ENCODE results near the gene BCL2. TPM values are rescaled to one million over a fixed set of nuclear protein-coding genes. Genes with fewer than 3 reads are reported as not detected.

BCL2 gene
- total and polyA plus RNA-seq, 9 donors, result 13.7 to 43.9 (median 35.7) TPM

GRCh38 chr18:63168287-63168686 is 151.3 kb downstream of the BCL2 start:
- Histone ChIP-seq H3K4me3 (no peak overlapping the region), H3K9me3 (no peaks in the 10 kb centered on the region), H3K36me3 (no peaks in the 10 kb centered on the region), H3K4me1 (ENCODE audit: insufficient read depth) (no peaks in the 10 kb centered on the region), H3K27ac (no peak overlapping the region), H3K27me3 (no peaks in the 10 kb centered on the region)
- no peak for DNase-seq
- TF ChIP-seq CTCF (IDR thresholded peaks at IDR 0.05) (no peak), POLR2A (IDR thresholded peaks at IDR 0.05) (no peak), EP300 (IDR thresholded peaks at IDR 0.05) (no peak)
- intact Hi-C loops (cut with DNase I), result no loop called here
- 73 to 95% (median 81%) methylated on average over 5 of the region's 5 CpGs for WGBS, 3 donors

GRCh38 chr18:63166142-63166541 is 153.4 kb downstream of the BCL2 start:
- TF ChIP-seq CTCF (IDR thresholded peaks at IDR 0.05) (no peak), EP300 (IDR thresholded peaks at IDR 0.05) (no peak)
- H3K9me3 ChIP-seq, result no peaks in the 10 kb centered on the region
- WGBS, 3 donors, result 90 to 95% (median 91%) methylated on average over 12 of the region's 12 CpGs
- no peaks in the 10 kb centered on the region for H3K36me3 ChIP-seq
- no peak for DNase-seq
- peaks cover 11% of the 10 kb centered on the region for H3K4me1 ChIP-seq (ENCODE audit: insufficient read depth)
- H3K4me3 ChIP-seq, result no peak overlapping the region
- H3K27me3 ChIP-seq, result no peaks in the 10 kb centered on the region
- intact Hi-C loops (cut with DNase I), result no loop called here
- H3K27ac ChIP-seq, result no peak overlapping the region

GRCh38 chr18:63164396-63164795 is 155.2 kb downstream of the BCL2 start:
- Histone ChIP-seq H3K27ac (no peak overlapping the region), H3K4me1 (ENCODE audit: insufficient read depth) (peaks cover 16% of the 10 kb centered on the region), H3K9me3 (no peaks in the 10 kb centered on the region), H3K36me3 (no peaks in the 10 kb centered on the region), H3K4me3 (no peak overlapping the region), H3K27me3 (no peaks in the 10 kb centered on the region)
- no peak for DNase-seq
- WGBS, 3 donors, result 94 to 100% (median 97%) methylated on average over 1 of the region's 1 CpG
- intact Hi-C loops (cut with DNase I), result no loop called here
- no peak for TF ChIP-seq CTCF (IDR thresholded peaks at IDR 0.05)
- TF ChIP-seq EP300 (IDR thresholded peaks at IDR 0.05), result no peak
- no peak for TF ChIP-seq POLR2A (IDR thresholded peaks at IDR 0.05)

GRCh38 chr18:63162271-63163014 is 157.1 kb downstream of the BCL2 start:
- intact Hi-C loops (cut with DNase I), result no loop called here
- 75 to 76% (median 76%) methylated on average over 7 of the region's 7 CpGs for WGBS, 3 donors

More at GRCh38 chr18:63162271-63163014, 157.1 kb downstream of the BCL2 start:
- TF ChIP-seq CTCF (IDR thresholded peaks at IDR 0.05) (peak in 1 of 3 donors; percentile 3), EP300 (IDR thresholded peaks at IDR 0.05) (no peak)
- Histone ChIP-seq H3K4me3 (no peak overlapping the region), H3K36me3 (no peaks in the 10 kb centered on the region), H3K9me3 (no peaks in the 10 kb centered on the region), H3K27me3 (no peaks in the 10 kb centered on the region), H3K27ac (peak overlapping the region; percentile 0 to 85), H3K4me1 (ENCODE audit: insufficient read depth) (peaks cover 19% of the 10 kb centered on the region)
- peak in 1 of 5 donors; percentile 50 for DNase-seq

All from ovary (tissue), 9 donors.